HG03108 (cell line): ENCODE measurements around the gene LRRC15.

Experiments
- ATAC-seq: cut with Tn5 transposase; IDR thresholded peaks from one replicate; pipeline ENCODE4 v1.9.1; 2021; ENCODE audit warnings: moderate library complexity; ENCODE audit not compliant: unreplicated experiment

The LRRC15 gene

GRCh38 chr3:194305356-194306108 lies 64.0 kb downstream of the LRRC15 start:
- ATAC-seq = no peak
